Measurements from ENCODE around the gene SLC26A11.

SLC26A11 gene

DNA sequence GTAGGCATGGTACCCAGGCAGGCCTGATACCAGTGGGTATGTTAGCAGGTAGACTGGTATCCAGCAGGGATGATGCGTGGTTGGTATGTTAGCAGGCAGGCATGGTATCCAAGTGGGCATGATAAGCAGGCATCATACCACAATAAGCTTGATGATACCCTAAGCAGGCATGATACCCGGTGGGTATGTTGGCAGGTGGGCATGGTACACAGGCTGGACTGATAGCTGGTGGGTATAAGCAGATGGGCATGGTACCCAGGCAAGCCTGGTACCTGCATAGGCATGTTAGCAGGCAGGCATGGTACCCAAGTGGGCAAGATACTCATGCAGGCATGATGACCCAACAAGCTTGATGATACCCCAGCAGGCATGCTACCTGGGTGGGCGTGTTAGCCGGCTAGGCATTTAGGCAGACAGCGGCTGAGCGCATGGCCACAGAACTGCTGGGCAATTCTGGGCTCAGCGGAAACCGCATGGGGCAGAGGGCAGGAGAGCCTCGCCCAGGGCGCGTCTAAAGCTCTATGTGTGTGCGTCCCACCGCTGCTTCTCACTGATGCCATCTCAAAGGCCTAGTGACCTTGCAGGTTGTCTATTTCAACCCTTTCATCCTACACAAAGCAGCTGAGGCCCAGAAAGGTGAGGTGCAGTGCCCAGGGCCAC, 2.4 kb upstream of the SLC26A11 start:
- no peak for DNase-seq (ENCODE audit: low spot score)

GRCh38 chr17:80218391-80218790, 1.8 kb upstream of the SLC26A11 start:
- no peak for DNase-seq (ENCODE audit: low spot score)

DNA sequence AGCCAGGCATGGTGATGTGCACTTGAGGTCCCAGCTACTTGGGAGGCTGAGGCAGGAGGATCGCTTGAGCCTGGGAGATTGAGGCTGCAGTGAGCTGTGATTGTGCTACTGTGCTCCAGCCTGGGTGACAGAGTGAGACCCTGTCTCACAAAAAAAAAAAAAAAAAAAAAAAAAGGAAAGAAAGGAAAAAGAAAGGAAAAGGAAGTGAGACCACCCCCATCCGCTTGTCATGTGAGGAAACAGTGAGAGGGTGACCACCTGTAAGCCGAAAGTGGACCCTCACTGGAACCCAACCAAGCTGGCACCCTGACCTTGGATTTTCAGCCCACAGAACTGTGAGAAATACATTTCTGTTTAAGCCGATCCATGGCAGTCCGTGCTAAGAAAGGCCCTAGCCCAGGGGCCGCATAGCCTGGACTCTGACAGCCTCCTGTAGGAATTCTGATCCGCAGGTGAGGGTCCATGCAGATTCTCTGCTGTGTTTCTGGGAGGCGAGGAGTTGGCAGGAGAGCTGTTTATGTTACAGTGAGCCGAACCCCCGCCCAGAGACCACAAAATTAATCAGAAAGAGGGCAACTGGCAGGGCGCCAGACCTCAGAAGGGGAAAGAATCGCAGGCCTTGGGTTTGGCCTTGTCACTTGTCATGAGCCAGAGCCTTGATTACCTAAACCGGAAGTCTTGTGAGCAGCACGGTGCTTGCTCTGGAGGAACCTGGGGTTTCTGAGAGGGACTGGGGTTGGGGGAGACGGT, 1.0 kb upstream of the SLC26A11 start:
- peak; percentile 69 for DNase-seq (ENCODE audit: low spot score)

- no peak for DNase-seq (ENCODE audit: low spot score)
Measured at GRCh38 chr17:80219763-80220053, 519 bp upstream of the SLC26A11 start.

- DNase-seq (ENCODE audit: low spot score): no peak
Measured at GRCh38 chr17:80220736-80221215, 549 bp downstream of the SLC26A11 start.

DNA sequence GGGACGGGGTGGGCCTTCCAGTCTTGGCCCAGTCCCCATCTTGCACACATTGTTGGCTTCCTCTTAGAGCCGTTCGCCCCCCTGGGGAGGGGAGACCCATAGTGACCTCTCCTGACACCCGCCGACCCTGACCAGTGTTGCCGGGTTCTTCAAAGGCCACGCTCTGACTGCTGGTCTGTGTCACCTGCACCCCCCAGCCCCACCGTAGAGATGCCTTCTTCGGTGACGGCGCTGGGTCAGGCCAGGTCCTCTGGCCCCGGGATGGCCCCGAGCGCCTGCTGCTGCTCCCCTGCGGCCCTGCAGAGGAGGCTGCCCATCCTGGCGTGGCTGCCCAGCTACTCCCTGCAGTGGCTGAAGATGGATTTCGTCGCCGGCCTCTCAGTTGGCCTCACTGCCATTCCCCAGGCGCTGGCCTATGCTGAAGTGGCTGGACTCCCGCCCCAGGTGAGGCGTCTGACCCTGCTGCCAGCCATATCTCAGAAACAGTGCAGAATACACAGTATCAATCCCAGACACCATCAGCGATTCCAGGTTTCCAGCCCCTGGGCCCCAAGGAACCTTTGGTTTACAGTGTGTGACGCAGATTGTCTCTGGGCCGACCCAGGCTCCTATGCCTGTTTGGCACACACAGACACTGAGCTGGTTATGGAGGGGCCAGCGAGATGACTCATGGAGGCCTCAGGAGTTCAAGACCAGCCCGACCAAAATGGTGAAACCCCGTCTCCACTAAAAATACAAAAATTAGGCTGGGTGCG, 1.3 kb downstream of the SLC26A11 start:
- no peak for DNase-seq (ENCODE audit: low spot score)

- DNase-seq (ENCODE audit: low spot score): no peak
Measured at GRCh38 chr17:80222376-80223141, 2.3 kb downstream of the SLC26A11 start.

DNA sequence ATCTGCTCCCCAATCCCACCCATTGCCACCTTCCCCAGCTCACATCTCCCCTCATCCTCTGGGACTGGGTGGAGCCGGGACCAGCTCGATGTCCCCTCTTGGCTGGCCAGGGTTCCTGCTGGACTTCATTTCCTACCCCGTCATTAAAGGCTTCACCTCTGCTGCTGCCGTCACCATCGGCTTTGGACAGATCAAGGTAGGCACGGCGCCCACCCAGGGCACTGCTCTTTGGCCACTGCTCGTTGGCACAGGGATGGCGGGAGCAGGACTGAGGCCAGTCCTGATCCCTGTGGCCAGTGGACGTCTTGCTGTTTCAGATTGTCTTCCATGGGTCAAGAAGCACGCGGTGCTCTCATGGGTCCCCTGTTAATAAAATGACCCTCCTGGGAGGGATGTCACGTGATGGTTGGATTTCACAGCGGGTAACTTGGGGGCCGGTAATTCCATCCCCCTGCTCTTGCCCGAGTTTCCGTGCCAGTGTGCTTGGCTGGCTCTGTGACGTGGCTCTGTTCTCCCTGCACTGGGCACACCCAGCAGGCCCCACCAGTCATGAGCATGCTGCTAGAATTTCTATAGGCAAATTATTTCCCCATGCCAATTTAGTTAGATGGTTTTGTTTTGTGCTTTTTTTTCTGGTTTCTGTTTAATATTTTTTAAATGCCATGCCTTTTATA, 3.1 kb downstream of the SLC26A11 start:
- DNase-seq (ENCODE audit: low spot score): no peak

- no peak for DNase-seq (ENCODE audit: low spot score)
Measured at GRCh38 chr17:80223838-80224497, 3.7 kb downstream of the SLC26A11 start.

GRCh38 chr17:80224683-80225082, 4.5 kb downstream of the SLC26A11 start:
- no peak for DNase-seq (ENCODE audit: low spot score)

- no peak for DNase-seq (ENCODE audit: low spot score)
Measured at GRCh38 chr17:80225230-80225629, 5.0 kb downstream of the SLC26A11 start.

DNA sequence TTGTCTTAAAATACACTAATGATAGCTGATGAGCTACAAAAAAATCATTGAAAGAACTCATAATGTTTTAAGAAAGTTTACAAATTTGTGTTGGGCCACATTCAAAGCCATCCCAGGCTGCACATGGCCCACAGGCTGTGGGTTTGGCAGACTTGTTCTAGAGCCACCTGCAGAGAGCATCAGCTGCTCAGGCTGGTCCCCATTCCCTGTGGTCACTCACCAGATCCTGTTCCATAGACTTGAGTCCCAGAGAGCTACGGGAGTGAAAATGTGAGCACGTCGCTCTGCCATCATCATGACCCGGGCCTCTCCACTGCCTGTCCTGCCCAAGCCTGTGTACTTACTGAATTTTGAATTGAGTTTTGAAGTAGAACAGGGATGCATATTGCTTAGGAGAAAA, 6.9 kb downstream of the SLC26A11 start:
- DNase-seq (ENCODE audit: low spot score): no peak

GRCh38 chr17:80227666-80228065, 7.4 kb downstream of the SLC26A11 start:
- no peak for DNase-seq (ENCODE audit: low spot score)

DNA sequence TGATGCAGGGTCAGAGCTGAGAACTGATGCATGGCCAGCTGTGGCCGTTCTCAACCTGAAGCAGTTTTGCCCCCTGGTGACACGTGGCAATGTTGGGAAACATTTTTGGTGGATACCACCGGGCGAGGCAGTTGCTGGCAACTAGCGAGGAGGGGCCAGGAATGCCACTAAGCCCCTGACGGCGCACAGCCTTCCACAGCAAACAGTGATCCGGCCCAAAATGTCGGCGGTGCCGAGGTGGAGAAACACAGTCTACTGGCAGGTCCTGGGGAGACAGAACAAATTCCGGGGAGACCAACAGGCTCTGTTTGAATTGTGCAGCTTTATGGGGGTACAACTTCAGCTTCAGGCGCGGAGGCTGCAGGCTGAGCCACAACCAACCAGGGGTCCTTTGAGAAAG, 8.2 kb downstream of the SLC26A11 start:
- DNase-seq (ENCODE audit: low spot score): no peak

DNA sequence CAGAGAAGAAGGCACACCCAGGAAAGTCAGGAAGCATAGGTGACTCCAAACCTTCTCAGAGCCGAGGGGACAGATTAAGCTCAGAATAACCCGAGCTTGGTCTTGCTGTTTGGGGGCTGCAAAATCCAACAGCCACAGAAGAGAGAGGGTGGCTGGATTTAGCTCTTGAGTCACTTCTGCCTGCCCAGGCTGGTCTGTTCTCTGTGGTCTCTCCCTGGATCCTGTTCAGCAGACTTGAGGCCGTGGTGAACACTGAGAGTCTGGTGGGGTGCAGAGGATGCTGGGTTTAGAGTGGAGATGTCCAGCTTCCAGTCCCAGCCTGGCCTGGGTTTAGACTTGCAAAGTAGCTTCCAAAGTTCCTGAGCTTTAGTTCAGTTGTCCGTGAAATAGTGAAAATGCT, 8.8 kb downstream of the SLC26A11 start:
- DNase-seq (ENCODE audit: low spot score): no peak

GRCh38 chr17:80232438-80232837, 12.2 kb downstream of the SLC26A11 start:
- DNase-seq (ENCODE audit: low spot score): no peak

GRCh38 chr17:80233202-80233601, 13.0 kb downstream of the SLC26A11 start:
- DNase-seq (ENCODE audit: low spot score): no peak

GRCh38 chr17:80236911-80237310, 16.7 kb downstream of the SLC26A11 start:
- no peak for DNase-seq (ENCODE audit: low spot score)

GRCh38 chr17:80237386-80237785, 17.2 kb downstream of the SLC26A11 start:
- no peak for DNase-seq (ENCODE audit: low spot score)

GRCh38 chr17:80242505-80242904, 22.3 kb downstream of the SLC26A11 start:
- DNase-seq (ENCODE audit: low spot score): no peak

Measured in kidney capillary endothelial cell (primary cell).